GM18498 (cell line): ENCODE results near the gene DAGLA.
"Not testable (repeated sequence)": the region's sequence is repeated elsewhere in the genome, so short reads cannot be mapped to it uniquely, and the experiment has no call there.

Experiments
- ATAC-seq: cut with Tn5 transposase; IDR thresholded peaks from one replicate; pipeline ENCODE4 v1.9.1; 2021; ENCODE audit warnings: mild to moderate bottlenecking, moderate library complexity; ENCODE audit not compliant: unreplicated experiment

Gene DAGLA, protein sequence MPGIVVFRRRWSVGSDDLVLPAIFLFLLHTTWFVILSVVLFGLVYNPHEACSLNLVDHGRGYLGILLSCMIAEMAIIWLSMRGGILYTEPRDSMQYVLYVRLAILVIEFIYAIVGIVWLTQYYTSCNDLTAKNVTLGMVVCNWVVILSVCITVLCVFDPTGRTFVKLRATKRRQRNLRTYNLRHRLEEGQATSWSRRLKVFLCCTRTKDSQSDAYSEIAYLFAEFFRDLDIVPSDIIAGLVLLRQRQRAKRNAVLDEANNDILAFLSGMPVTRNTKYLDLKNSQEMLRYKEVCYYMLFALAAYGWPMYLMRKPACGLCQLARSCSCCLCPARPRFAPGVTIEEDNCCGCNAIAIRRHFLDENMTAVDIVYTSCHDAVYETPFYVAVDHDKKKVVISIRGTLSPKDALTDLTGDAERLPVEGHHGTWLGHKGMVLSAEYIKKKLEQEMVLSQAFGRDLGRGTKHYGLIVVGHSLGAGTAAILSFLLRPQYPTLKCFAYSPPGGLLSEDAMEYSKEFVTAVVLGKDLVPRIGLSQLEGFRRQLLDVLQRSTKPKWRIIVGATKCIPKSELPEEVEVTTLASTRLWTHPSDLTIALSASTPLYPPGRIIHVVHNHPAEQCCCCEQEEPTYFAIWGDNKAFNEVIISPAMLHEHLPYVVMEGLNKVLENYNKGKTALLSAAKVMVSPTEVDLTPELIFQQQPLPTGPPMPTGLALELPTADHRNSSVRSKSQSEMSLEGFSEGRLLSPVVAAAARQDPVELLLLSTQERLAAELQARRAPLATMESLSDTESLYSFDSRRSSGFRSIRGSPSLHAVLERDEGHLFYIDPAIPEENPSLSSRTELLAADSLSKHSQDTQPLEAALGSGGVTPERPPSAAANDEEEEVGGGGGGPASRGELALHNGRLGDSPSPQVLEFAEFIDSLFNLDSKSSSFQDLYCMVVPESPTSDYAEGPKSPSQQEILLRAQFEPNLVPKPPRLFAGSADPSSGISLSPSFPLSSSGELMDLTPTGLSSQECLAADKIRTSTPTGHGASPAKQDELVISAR

GRCh38 chr11:61679893-61680621, at the start of gene DAGLA:
Gene DAGLA (plus strand): TSS chr11:61680391. CDS start chr11:61720156, 39,765 bp downstream.
- ATAC-seq = peak; percentile 71

DNA sequence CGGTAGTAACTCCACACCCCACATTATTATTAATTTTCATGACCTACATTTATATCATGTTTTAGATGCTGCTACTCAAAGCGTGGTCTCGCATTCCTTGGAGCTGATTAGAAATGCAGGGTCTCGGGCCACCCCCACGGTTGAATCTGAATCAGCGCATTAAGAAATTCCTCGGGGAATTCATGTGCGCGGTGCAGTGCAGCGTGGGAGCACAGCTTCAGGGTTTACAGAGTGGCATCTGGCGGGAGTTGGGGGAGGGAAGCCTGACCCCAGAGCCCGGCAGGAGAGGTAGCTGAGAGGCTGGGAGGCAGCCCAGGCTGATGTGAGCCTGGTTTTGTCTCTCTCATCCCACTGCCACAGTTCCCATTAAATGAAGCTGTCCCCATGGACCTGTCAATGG, 48.1 kb upstream of the DAGLA start:
- no peak for ATAC-seq

DNA sequence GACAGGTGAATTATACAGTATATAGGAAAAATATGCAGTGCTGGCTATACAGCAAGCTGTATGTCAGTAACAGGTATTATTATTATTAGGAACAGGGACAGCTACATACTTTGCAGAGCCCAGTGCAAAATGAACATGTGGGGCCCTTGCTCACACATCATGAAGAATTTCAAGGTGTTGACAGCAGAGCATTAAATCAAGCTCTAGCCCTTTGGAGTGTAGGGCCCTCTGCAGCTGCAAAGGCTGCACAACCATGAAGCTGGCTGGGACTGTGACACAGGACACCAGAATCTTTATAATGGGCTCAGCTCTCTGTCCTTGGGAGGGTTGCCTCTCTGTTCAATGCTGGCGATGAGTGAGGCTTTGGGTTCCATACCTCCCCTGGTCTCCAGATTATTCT, 44.9 kb upstream of the DAGLA start:
- no peak for ATAC-seq

- ATAC-seq = no peak
Measured at GRCh38 chr11:61635787-61636186, 44.4 kb upstream of the DAGLA start.

DNA sequence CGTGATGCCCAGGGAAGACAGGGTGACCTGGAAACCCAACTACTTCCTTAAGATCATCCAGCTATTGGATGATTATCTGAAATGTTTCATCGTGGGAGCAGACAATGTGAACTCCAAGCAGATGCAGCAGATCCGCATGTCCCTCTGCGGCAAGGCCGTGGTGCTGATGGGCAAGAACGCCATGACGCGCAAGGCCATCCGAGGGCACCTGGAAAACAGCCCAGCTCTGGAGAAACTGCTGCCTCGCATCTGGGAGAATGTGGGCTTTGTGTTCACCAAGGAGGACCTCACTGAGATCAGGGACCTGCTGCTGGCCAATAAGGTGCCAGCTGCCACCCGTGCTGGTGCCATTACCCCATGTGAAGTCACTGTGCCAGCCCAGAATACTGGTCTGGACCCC, 43.5 kb upstream of the DAGLA start:
- no peak for ATAC-seq

DNA sequence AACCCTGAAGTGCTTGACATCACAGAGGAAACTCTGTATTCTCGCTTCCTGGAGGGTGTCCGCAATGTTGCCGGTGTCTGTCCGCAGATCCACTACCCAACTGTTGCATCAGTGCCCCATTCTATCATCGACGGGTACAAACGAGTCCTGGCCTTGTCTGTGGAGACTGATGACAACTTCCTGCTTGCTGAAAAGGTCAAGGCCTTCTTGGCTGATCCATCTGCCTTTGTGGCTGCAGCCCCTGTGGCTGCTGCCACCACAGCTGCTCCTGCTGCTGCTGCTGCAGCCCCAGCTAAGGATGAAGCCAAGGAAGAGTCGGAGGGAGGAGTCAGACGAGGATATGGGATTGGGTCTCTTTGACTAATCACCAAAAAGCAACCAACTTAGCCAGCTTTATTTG, 42.9 kb upstream of the DAGLA start:
- ATAC-seq = no peak

DNA sequence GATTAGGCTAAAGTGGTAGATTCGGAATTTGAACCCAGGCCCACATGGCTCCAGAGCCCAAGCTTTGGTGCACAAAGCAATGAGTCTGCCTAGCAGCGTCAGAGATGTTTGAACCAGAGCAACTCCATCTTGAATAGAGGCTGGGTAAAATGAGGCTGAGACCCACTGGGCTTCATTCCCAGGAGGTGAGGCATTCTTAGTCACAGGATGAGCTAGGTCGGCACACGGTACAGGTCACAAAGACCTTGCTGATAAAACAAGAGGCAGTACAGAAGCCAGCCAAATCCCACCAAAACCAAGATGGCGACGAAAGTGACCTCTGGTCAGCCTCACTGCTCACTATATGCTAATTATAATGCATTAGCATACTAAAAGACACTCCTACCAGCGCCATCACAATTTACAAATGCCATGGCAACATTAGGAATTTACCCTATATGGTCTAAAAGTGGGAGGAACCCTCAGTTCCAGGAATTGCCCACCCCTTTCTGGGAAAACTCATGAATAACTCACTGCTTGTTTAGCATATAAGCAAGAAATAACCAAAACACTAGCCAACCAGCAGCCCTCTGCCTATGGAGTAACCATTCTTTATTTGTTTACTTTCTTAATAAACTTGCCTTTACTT, 40.3 kb upstream of the DAGLA start:
- no peak for ATAC-seq

- no peak for ATAC-seq
Measured at GRCh38 chr11:61642162-61642561, 38.0 kb upstream of the DAGLA start.

DNA sequence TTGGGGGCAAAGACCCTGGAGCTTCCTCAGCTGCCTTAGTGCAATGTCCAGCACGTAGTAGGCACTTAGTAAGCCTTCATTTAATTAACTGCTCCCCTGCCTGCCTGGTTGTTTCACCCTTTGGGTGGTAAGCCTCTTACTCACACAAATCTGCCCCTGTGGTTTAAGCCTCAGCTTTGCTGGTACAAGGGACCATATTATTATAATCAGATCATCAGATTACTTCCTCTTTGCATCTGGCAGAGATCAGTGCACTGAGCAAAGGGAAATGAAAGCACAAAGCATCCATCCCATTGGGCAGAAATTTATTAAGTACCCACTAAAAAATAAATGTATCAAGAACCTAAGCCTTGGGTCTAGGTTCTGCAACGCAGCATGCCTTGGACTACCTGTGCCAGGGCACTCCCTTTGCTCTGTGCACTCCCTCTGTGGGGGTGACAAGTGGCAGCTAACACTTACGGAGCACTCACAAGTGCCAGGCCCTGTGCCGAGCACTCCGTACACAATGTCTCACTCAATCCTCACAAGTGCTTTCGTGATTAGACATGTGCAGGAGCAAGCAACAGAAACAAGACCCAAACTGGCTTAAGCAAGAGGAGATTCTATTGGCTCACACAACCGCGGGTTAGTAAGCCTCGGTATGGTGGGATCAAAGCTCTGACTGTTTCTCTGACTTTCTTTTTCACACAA, 34.9 kb upstream of the DAGLA start:
- ATAC-seq = no peak

- ATAC-seq = no peak
Measured at GRCh38 chr11:61647529-61647928, 32.7 kb upstream of the DAGLA start.

- ATAC-seq = no peak
Measured at GRCh38 chr11:61650781-61651571, 29.2 kb upstream of the DAGLA start.

GRCh38 chr11:61652135-61652534, 28.1 kb upstream of the DAGLA start:
- no peak for ATAC-seq

DNA sequence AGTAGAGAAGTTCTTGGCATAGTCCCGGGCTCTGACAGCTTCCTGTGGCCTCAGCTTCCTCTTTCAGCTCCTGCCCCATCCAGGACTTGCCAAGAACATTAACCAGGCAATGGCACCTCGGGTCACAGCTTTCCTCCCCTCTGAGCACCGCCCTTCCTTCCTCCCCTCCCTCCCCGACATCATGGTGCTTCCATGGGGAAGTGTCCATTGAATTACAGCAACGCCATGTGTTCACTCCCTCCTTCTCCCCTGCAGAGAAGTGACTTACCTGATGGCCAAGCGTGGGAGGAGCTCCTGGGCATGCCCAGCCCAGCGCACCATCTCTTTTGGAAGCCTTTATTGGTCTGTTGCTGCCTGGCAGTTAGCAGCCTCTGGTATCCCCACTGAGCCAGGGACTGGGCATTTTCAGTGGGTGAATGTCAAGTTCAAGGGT, 25.8 kb upstream of the DAGLA start:
- no peak for ATAC-seq

- ATAC-seq = not testable (repeated sequence)
Measured at GRCh38 chr11:61655266-61656159, 24.7 kb upstream of the DAGLA start.

GRCh38 chr11:61656347-61657077, 23.7 kb upstream of the DAGLA start:
- ATAC-seq = no peak

DNA sequence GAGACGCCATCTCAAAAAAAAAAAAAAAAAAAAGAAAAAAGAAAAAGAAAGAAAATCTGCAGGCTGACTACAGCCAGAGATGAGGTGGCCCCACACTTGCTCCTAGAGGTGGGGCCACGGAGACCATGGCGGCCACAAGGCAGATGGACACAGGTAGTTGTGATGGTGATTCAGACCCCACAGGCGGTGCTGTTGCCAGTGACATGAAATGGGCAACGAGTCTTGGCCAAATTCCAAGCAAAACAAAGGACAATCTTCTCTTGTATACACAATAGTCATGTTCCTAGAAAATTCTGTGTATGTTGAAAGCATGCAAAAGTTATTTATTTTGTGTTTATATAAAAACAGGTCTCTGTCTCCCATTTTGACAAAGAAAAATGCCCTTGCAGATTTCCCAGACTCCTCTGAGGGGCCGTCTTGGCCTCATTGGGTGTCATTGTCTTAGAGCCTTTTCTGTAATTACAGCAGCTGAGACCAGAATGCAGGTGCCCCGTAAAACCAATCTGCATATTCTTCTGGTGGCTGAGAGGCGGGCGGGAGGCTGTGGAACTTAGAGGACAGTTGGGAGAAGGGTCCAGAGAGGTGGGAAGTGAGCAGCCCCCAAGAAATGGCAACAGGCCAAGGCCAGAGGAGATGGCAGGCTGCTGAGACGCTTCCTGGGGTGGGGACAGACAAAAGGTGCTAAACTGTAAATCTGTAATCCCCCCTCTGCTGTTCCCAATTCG, 22.5 kb upstream of the DAGLA start:
- no peak for ATAC-seq
